ENCODE measurements around the gene LHFPL3.

The LHFPL3 gene

DNA sequence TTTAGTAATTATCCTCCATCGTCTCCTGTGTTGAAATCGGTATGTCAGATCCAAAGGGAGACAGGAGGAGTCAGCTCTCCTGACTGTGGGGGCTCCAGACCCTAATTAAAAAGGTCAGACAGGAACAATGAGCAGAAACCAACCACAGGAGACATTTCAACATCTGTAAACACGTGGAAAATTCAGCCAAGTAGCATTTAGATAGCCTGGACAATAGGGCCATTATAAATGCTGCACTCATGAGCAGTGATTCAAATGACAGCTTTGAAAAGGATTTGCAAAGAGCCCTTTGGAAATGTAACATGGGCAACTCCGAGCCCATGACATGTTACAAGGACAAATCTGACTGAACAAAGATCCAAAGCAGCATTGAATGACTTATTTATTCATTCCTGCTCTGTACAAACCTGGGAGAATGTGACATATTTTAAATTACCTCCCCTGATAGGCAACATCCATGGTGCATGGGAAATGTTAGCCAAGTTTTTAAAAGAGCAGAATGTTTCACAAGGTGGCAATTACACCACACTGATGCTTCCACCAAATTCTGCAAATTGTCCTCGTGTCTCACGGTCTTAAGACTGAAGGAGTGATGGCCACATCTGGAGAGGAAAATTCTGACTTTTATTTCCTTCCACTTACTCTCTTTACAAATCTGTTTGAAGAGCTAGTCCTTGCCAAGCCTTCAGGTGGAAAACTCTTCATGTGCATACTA is 572.3 kb downstream of the LHFPL3 start:
- no peak for DNase-seq (ENCODE audit: low read depth)
- Histone ChIP-seq H3K4me3 (ENCODE audit: low read length) (no peak overlapping the region), H3K36me3 (ENCODE audit: control insufficient read depth, insufficient read depth, low read length, severe bottlenecking) (no peaks in the 10 kb centered on the region), H3K4me1 (ENCODE audit: control insufficient read depth, insufficient read depth, low read length) (peaks cover 14% of the 10 kb centered on the region), H3K27me3 (replicated peaks; ENCODE audit: control insufficient read depth, insufficient read depth, low read length) (peaks cover 12% of the 10 kb centered on the region), H3K9ac (ENCODE audit: low read length) (no peak overlapping the region), H3K9me3 (ENCODE audit: control insufficient read depth, low read length) (no peaks in the 10 kb centered on the region)

DNA sequence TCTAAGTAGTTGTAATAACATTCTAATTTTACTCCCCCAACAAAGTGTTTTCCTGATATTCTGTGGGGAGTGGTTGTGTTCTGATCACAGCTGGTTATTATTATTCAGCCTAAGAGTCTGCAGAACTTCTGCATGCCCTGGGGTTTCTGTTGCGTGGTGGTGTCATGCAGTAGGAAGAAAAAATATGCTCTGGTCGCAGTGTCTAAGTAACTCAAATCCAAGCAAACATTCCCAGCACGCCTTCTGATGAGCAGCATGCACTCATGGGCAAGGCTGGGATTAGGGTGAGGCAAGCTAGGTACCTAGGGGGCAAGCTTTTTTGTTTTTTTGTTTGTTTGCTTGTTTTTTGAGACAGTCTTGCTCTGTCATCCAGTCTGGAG is 572.8 kb downstream of the LHFPL3 start:
- peaks cover 14% of the 10 kb centered on the region for H3K4me1 ChIP-seq (ENCODE audit: control insufficient read depth, insufficient read depth, low read length)

GRCh38 chr7:104902183-104902582 is 573.8 kb downstream of the LHFPL3 start:
- Histone ChIP-seq H3K36me3 (ENCODE audit: control insufficient read depth, insufficient read depth, low read length, severe bottlenecking) (no peaks in the 10 kb centered on the region), H3K9me3 (ENCODE audit: control insufficient read depth, low read length) (no peaks in the 10 kb centered on the region)

More for the DNA sequence above, 572.8 kb downstream of the LHFPL3 start:
- no peaks in the 10 kb centered on the region for H3K9me3 ChIP-seq (ENCODE audit: control insufficient read depth, low read length)
- H3K4me3 ChIP-seq (ENCODE audit: low read length), result no peak overlapping the region
- H3K36me3 ChIP-seq (ENCODE audit: control insufficient read depth, insufficient read depth, low read length, severe bottlenecking), result no peaks in the 10 kb centered on the region
- H3K27me3 ChIP-seq (replicated peaks; ENCODE audit: control insufficient read depth, insufficient read depth, low read length), result peaks cover 12% of the 10 kb centered on the region
- no peak overlapping the region for H3K9ac ChIP-seq (ENCODE audit: low read length)
- DNase-seq (ENCODE audit: low read depth), result peak; percentile 34

GRCh38 chr7:104903044-104903443 is 574.6 kb downstream of the LHFPL3 start:
- H3K4me3 ChIP-seq (ENCODE audit: low read length), result no peak overlapping the region
- H3K36me3 ChIP-seq (ENCODE audit: control insufficient read depth, insufficient read depth, low read length, severe bottlenecking), result no peaks in the 10 kb centered on the region
- no peak for DNase-seq (ENCODE audit: low read depth)
- no peak overlapping the region for H3K9ac ChIP-seq (ENCODE audit: low read length)
- peaks cover 8% of the 10 kb centered on the region for H3K4me1 ChIP-seq (ENCODE audit: control insufficient read depth, insufficient read depth, low read length)
- no peaks in the 10 kb centered on the region for H3K9me3 ChIP-seq (ENCODE audit: control insufficient read depth, low read length)
- H3K27me3 ChIP-seq (replicated peaks; ENCODE audit: control insufficient read depth, insufficient read depth, low read length), result peaks cover 6% of the 10 kb centered on the region

More at GRCh38 chr7:104902183-104902582, 573.8 kb downstream of the LHFPL3 start:
- Histone ChIP-seq H3K27me3 (replicated peaks; ENCODE audit: control insufficient read depth, insufficient read depth, low read length) (peaks cover 12% of the 10 kb centered on the region), H3K4me3 (ENCODE audit: low read length) (no peak overlapping the region), H3K4me1 (ENCODE audit: control insufficient read depth, insufficient read depth, low read length) (peaks cover 11% of the 10 kb centered on the region), H3K9ac (ENCODE audit: low read length) (no peak overlapping the region)
- DNase-seq (ENCODE audit: low read depth), result no peak

DNA sequence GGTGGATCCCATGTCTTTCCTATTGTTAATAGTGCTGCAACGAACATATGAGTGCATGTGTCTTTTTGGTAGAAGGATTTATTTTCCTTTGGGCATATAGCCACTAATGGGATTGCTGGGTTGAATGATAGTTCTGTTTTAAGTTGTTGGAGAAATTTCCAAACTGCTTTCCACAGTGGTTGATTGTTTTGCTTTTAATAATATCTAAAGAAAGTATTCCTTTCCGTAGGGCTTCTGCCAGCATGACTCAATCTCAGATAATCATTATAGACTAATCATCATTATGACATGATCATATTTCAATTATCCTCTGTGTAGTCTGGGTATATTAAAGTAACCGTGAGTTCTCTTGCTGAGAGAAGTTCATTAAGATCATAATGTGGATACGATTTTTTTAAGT is 575.4 kb downstream of the LHFPL3 start:
- Histone ChIP-seq H3K9ac (ENCODE audit: low read length) (no peak overlapping the region), H3K36me3 (ENCODE audit: control insufficient read depth, insufficient read depth, low read length, severe bottlenecking) (no peaks in the 10 kb centered on the region), H3K4me3 (ENCODE audit: low read length) (no peak overlapping the region), H3K27me3 (replicated peaks; ENCODE audit: control insufficient read depth, insufficient read depth, low read length) (peaks cover 6% of the 10 kb centered on the region), H3K9me3 (ENCODE audit: control insufficient read depth, low read length) (no peaks in the 10 kb centered on the region), H3K4me1 (ENCODE audit: control insufficient read depth, insufficient read depth, low read length) (peaks cover 8% of the 10 kb centered on the region)
- DNase-seq (ENCODE audit: low read depth), result no peak

GRCh38 chr7:104906032-104906431 is 577.6 kb downstream of the LHFPL3 start:
- no peaks in the 10 kb centered on the region for H3K36me3 ChIP-seq (ENCODE audit: control insufficient read depth, insufficient read depth, low read length, severe bottlenecking)
- peaks cover 3% of the 10 kb centered on the region for H3K4me1 ChIP-seq (ENCODE audit: control insufficient read depth, insufficient read depth, low read length)
- no peak overlapping the region for H3K9ac ChIP-seq (ENCODE audit: low read length)
- no peaks in the 10 kb centered on the region for H3K27me3 ChIP-seq (replicated peaks; ENCODE audit: control insufficient read depth, insufficient read depth, low read length)
- no peak for DNase-seq (ENCODE audit: low read depth)
- H3K9me3 ChIP-seq (ENCODE audit: control insufficient read depth, low read length), result no peaks in the 10 kb centered on the region
- H3K4me3 ChIP-seq (ENCODE audit: low read length), result no peak overlapping the region

GRCh38 chr7:104906556-104906955 is 578.2 kb downstream of the LHFPL3 start:
- Histone ChIP-seq H3K36me3 (ENCODE audit: control insufficient read depth, insufficient read depth, low read length, severe bottlenecking) (no peaks in the 10 kb centered on the region), H3K4me1 (ENCODE audit: control insufficient read depth, insufficient read depth, low read length) (no peaks in the 10 kb centered on the region), H3K9ac (ENCODE audit: low read length) (no peak overlapping the region), H3K4me3 (ENCODE audit: low read length) (no peak overlapping the region), H3K9me3 (ENCODE audit: control insufficient read depth, low read length) (no peaks in the 10 kb centered on the region), H3K27me3 (replicated peaks; ENCODE audit: control insufficient read depth, insufficient read depth, low read length) (no peaks in the 10 kb centered on the region)
- no peak for DNase-seq (ENCODE audit: low read depth)

DNA sequence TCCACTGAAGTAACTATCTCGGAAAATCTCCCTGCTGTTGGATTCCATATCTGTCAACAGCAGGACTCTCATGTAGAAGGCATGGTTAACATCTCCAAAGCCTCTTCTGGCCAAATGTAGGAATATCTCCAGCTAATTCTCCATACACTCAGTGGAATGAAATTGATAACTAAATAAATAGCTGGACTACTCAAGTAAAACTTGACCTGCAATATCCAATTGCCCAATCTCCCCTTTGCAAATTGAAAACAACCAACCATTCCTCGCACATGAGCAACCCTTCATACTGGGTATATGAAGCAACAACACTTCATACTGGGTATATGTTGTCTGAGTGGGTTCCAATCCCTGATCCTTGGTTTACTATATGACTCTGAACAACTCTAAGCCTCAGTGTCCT is 580.2 kb downstream of the LHFPL3 start:
- DNase-seq (ENCODE audit: low read depth), result no peak
- no peaks in the 10 kb centered on the region for H3K9me3 ChIP-seq (ENCODE audit: control insufficient read depth, low read length)

DNA sequence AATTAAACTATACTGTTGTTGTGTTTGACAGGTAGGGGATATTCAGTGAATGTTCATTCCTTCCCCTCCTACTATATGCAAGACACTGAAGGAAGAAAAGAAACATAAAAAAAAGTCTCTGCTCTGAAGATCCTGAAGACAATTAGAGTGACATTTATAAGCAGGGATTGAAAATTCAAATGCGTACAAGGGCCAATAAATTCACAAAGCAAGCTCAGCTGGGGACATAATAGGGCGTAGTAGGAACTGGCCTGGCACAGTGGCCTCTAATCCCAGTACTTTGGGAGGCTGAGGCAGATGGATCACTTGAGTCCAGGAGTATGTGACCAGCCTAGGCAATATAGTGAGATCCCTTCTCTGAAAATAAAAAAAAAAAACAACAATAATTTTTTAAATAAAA is 580.7 kb downstream of the LHFPL3 start:
- no peak for DNase-seq (ENCODE audit: low read depth)
- Histone ChIP-seq H3K9me3 (ENCODE audit: control insufficient read depth, low read length) (no peaks in the 10 kb centered on the region), H3K27me3 (replicated peaks; ENCODE audit: control insufficient read depth, insufficient read depth, low read length) (no peaks in the 10 kb centered on the region), H3K4me1 (ENCODE audit: control insufficient read depth, insufficient read depth, low read length) (no peaks in the 10 kb centered on the region), H3K36me3 (ENCODE audit: control insufficient read depth, insufficient read depth, low read length, severe bottlenecking) (no peaks in the 10 kb centered on the region), H3K9ac (ENCODE audit: low read length) (no peak overlapping the region), H3K4me3 (ENCODE audit: low read length) (no peak overlapping the region)

More for the DNA sequence above, 580.2 kb downstream of the LHFPL3 start:
- H3K9ac ChIP-seq (ENCODE audit: low read length), result no peak overlapping the region
- no peaks in the 10 kb centered on the region for H3K36me3 ChIP-seq (ENCODE audit: control insufficient read depth, insufficient read depth, low read length, severe bottlenecking)
- H3K4me1 ChIP-seq (ENCODE audit: control insufficient read depth, insufficient read depth, low read length), result no peaks in the 10 kb centered on the region
- no peak overlapping the region for H3K4me3 ChIP-seq (ENCODE audit: low read length)
- H3K27me3 ChIP-seq (replicated peaks; ENCODE audit: control insufficient read depth, insufficient read depth, low read length), result no peaks in the 10 kb centered on the region

GRCh38 chr7:104914421-104914820 is 586.0 kb downstream of the LHFPL3 start:
- DNase-seq (ENCODE audit: low read depth), result no peak
- no peak overlapping the region for H3K9ac ChIP-seq (ENCODE audit: low read length)

GRCh38 chr7:104921596-104921995 is 593.2 kb downstream of the LHFPL3 start:
- no peak for DNase-seq (ENCODE audit: low read depth)
- no peaks in the 10 kb centered on the region for H3K27me3 ChIP-seq (replicated peaks; ENCODE audit: control insufficient read depth, insufficient read depth, low read length)

More at GRCh38 chr7:104914421-104914820, 586.0 kb downstream of the LHFPL3 start:
- Histone ChIP-seq H3K9me3 (ENCODE audit: control insufficient read depth, low read length) (no peaks in the 10 kb centered on the region), H3K36me3 (ENCODE audit: control insufficient read depth, insufficient read depth, low read length, severe bottlenecking) (no peaks in the 10 kb centered on the region), H3K4me3 (ENCODE audit: low read length) (no peak overlapping the region), H3K27me3 (replicated peaks; ENCODE audit: control insufficient read depth, insufficient read depth, low read length) (no peaks in the 10 kb centered on the region), H3K4me1 (ENCODE audit: control insufficient read depth, insufficient read depth, low read length) (no peaks in the 10 kb centered on the region)

More at GRCh38 chr7:104921596-104921995, 593.2 kb downstream of the LHFPL3 start:
- Histone ChIP-seq H3K9me3 (ENCODE audit: control insufficient read depth, low read length) (no peaks in the 10 kb centered on the region), H3K9ac (ENCODE audit: low read length) (no peak overlapping the region), H3K4me1 (ENCODE audit: control insufficient read depth, insufficient read depth, low read length) (peaks cover 21% of the 10 kb centered on the region), H3K4me3 (ENCODE audit: low read length) (no peak overlapping the region), H3K36me3 (ENCODE audit: control insufficient read depth, insufficient read depth, low read length, severe bottlenecking) (no peaks in the 10 kb centered on the region)
